ENCODE data around the gene TVP23C.
A peak's percentile ranks its signal among the peaks of the same experiment; 100 is the strongest.

Gene TVP23C

GRCh38 chr17:15510361-15510760, 52.9 kb downstream of the TVP23C start:
- 29% methylated on average over 3 of the region's 3 CpGs for WGBS
- no peak overlapping the region for H3K4me3 ChIP-seq (ENCODE audit: insufficient read depth in 1 of 2, low read depth in 1 of 2, low read length in 2 of 2)

GRCh38 chr17:15509095-15509494, 54.2 kb downstream of the TVP23C start:
- DNase-seq: no peak
- H3K4me1 ChIP-seq (ENCODE audit: control insufficient read depth, insufficient read depth, low read depth, low read length): peaks cover 4% of the 10 kb centered on the region
- no peak overlapping the region for H2BK5ac ChIP-seq (ENCODE audit: low read depth, low read length, poor library complexity, severe bottlenecking)
- no peak overlapping the region for H2BK120ac ChIP-seq (ENCODE audit: low read depth, low read length)
- H3K9ac ChIP-seq (ENCODE audit: low read length): no peak overlapping the region
- H3K4me3 ChIP-seq (ENCODE audit: insufficient read depth in 1 of 2, low read depth in 1 of 2, low read length in 2 of 2): no peak overlapping the region
- H3K9me3 ChIP-seq (ENCODE audit: control insufficient read depth, low read length): no peaks in the 10 kb centered on the region
- no peak overlapping the region for H4K91ac ChIP-seq (ENCODE audit: low read length)
- no peak overlapping the region for H2AFZ ChIP-seq (ENCODE audit: low read depth, low read length)
- H2AK5ac ChIP-seq (ENCODE audit: low read length, severe bottlenecking): no peak overlapping the region
- H3K14ac ChIP-seq (ENCODE audit: low read length in 2 of 2): no peak overlapping the region
- no peak overlapping the region for H3K23ac ChIP-seq (ENCODE audit: low read length in 2 of 2)
- H3K27ac ChIP-seq (ENCODE audit: low read length, poor library complexity, severe bottlenecking): no peak overlapping the region
- H4K8ac ChIP-seq (ENCODE audit: low read length): no peak overlapping the region
- H2BK15ac ChIP-seq (ENCODE audit: low read depth, poor library complexity, severe bottlenecking): no peak overlapping the region
- 98% methylated on average over 5 of the region's 5 CpGs for WGBS
- H3K36me3 ChIP-seq (ENCODE audit: control insufficient read depth in 1 of 2, insufficient read depth in 2 of 2, low read depth in 1 of 2, low read length in 2 of 2): peaks cover 0 to 14% of the 10 kb centered on the region in 2 experiments
- H3K18ac ChIP-seq (ENCODE audit: low read depth in 1 of 2, low read length in 2 of 2): no peak overlapping the region
- H2BK12ac ChIP-seq (ENCODE audit: low read length in 2 of 2): no peak overlapping the region
- no peak overlapping the region for H3K4ac ChIP-seq (ENCODE audit: low read depth in 1 of 2, low read length in 2 of 2)
- no peaks in the 10 kb centered on the region for H3K27me3 ChIP-seq (ENCODE audit: control insufficient read depth in 1 of 2, insufficient read depth in 1 of 2, low read length in 2 of 2)
- H3K4me2 ChIP-seq (ENCODE audit: low read length, poor library complexity, severe bottlenecking): no peak overlapping the region
- peaks cover 12% of the 10 kb centered on the region for H3K79me1 ChIP-seq (replicated peaks; ENCODE audit: low read length, poor library complexity, severe bottlenecking)

More at GRCh38 chr17:15510361-15510760, 52.9 kb downstream of the TVP23C start:
- H3K79me1 ChIP-seq (replicated peaks; ENCODE audit: low read length, poor library complexity, severe bottlenecking): peaks cover 16% of the 10 kb centered on the region
- H2BK12ac ChIP-seq (ENCODE audit: low read length in 2 of 2): no peak overlapping the region
- H3K4ac ChIP-seq (ENCODE audit: low read depth in 1 of 2, low read length in 2 of 2): no peak overlapping the region
- H3K4me2 ChIP-seq (ENCODE audit: low read length, poor library complexity, severe bottlenecking): no peak overlapping the region
- no peaks in the 10 kb centered on the region for H3K9me3 ChIP-seq (ENCODE audit: control insufficient read depth, low read length)
- peaks cover 4% of the 10 kb centered on the region for H3K4me1 ChIP-seq (ENCODE audit: control insufficient read depth, insufficient read depth, low read depth, low read length)
- H2BK15ac ChIP-seq (ENCODE audit: low read depth, poor library complexity, severe bottlenecking): no peak overlapping the region
- H3K27me3 ChIP-seq (ENCODE audit: control insufficient read depth in 1 of 2, insufficient read depth in 1 of 2, low read length in 2 of 2): no peaks in the 10 kb centered on the region
- H2AFZ ChIP-seq (ENCODE audit: low read depth, low read length): no peak overlapping the region
- no peak overlapping the region for H4K8ac ChIP-seq (ENCODE audit: low read length)
- H3K23ac ChIP-seq (ENCODE audit: low read length in 2 of 2): no peak overlapping the region
- DNase-seq: peak; percentile 68
- H2AK5ac ChIP-seq (ENCODE audit: low read length, severe bottlenecking): no peak overlapping the region
- H3K27ac ChIP-seq (ENCODE audit: low read length, poor library complexity, severe bottlenecking): no peak overlapping the region
- H4K91ac ChIP-seq (ENCODE audit: low read length): no peak overlapping the region
- no peak overlapping the region for H3K14ac ChIP-seq (ENCODE audit: low read length in 2 of 2)
- H2BK120ac ChIP-seq (ENCODE audit: low read depth, low read length): no peak overlapping the region
- H2BK5ac ChIP-seq (ENCODE audit: low read depth, low read length, poor library complexity, severe bottlenecking): no peak overlapping the region
- H3K36me3 ChIP-seq (ENCODE audit: control insufficient read depth in 1 of 2, insufficient read depth in 2 of 2, low read depth in 1 of 2, low read length in 2 of 2): peaks cover 5 to 18% of the 10 kb centered on the region in 2 experiments
- H3K9ac ChIP-seq (ENCODE audit: low read length): no peak overlapping the region
- no peak overlapping the region for H3K18ac ChIP-seq (ENCODE audit: low read depth in 1 of 2, low read length in 2 of 2)

GRCh38 chr17:15508466-15508865, 54.8 kb downstream of the TVP23C start:
- Histone ChIP-seq H3K4me3 (ENCODE audit: insufficient read depth in 1 of 2, low read depth in 1 of 2, low read length in 2 of 2) (no peak overlapping the region), H2AK5ac (ENCODE audit: low read length, severe bottlenecking) (no peak overlapping the region), H3K9me3 (ENCODE audit: control insufficient read depth, low read length) (no peaks in the 10 kb centered on the region), H3K36me3 (ENCODE audit: control insufficient read depth in 1 of 2, insufficient read depth in 2 of 2, low read depth in 1 of 2, low read length in 2 of 2) (peaks cover 0 to 11% of the 10 kb centered on the region in 2 experiments), H3K9ac (ENCODE audit: low read length) (no peak overlapping the region), H3K18ac (ENCODE audit: low read depth in 1 of 2, low read length in 2 of 2) (no peak overlapping the region), H4K91ac (ENCODE audit: low read length) (no peak overlapping the region), H3K4me2 (ENCODE audit: low read length, poor library complexity, severe bottlenecking) (no peak overlapping the region), H3K4ac (ENCODE audit: low read depth in 1 of 2, low read length in 2 of 2) (no peak overlapping the region), H3K27me3 (ENCODE audit: control insufficient read depth in 1 of 2, insufficient read depth in 1 of 2, low read length in 2 of 2) (no peaks in the 10 kb centered on the region), H3K27ac (ENCODE audit: low read length, poor library complexity, severe bottlenecking) (no peak overlapping the region), H3K4me1 (ENCODE audit: control insufficient read depth, insufficient read depth, low read depth, low read length) (peaks cover 4% of the 10 kb centered on the region), H3K14ac (ENCODE audit: low read length in 2 of 2) (no peak overlapping the region), H3K79me1 (replicated peaks; ENCODE audit: low read length, poor library complexity, severe bottlenecking) (peaks cover 11% of the 10 kb centered on the region), H4K8ac (ENCODE audit: low read length) (no peak overlapping the region), H3K23ac (ENCODE audit: low read length in 2 of 2) (no peak overlapping the region), H2AFZ (ENCODE audit: low read depth, low read length) (no peak overlapping the region), H2BK120ac (ENCODE audit: low read depth, low read length) (no peak overlapping the region), H2BK5ac (ENCODE audit: low read depth, low read length, poor library complexity, severe bottlenecking) (no peak overlapping the region), H2BK12ac (ENCODE audit: low read length in 2 of 2) (no peak overlapping the region), H2BK15ac (ENCODE audit: low read depth, poor library complexity, severe bottlenecking) (no peak overlapping the region)
- no peak for DNase-seq
- 79% methylated on average over 7 of the region's 7 CpGs for WGBS

- 95% methylated on average over 3 of the region's 3 CpGs for WGBS
Observed at GRCh38 chr17:15507896-15508295, 55.4 kb downstream of the TVP23C start.

More at GRCh38 chr17:15507896-15508295, 55.4 kb downstream of the TVP23C start:
- no peak overlapping the region for H3K9ac ChIP-seq (ENCODE audit: low read length)
- H3K23ac ChIP-seq (ENCODE audit: low read length in 2 of 2): no peak overlapping the region
- H2BK5ac ChIP-seq (ENCODE audit: low read depth, low read length, poor library complexity, severe bottlenecking): no peak overlapping the region
- no peak overlapping the region for H3K4me3 ChIP-seq (ENCODE audit: insufficient read depth in 1 of 2, low read depth in 1 of 2, low read length in 2 of 2)
- H2AK5ac ChIP-seq (ENCODE audit: low read length, severe bottlenecking): no peak overlapping the region
- DNase-seq: no peak
- no peaks in the 10 kb centered on the region for H3K9me3 ChIP-seq (ENCODE audit: control insufficient read depth, low read length)
- H3K4ac ChIP-seq (ENCODE audit: low read depth in 1 of 2, low read length in 2 of 2): no peak overlapping the region
- no peak overlapping the region for H2AFZ ChIP-seq (ENCODE audit: low read depth, low read length)
- H2BK120ac ChIP-seq (ENCODE audit: low read depth, low read length): no peak overlapping the region
- H4K8ac ChIP-seq (ENCODE audit: low read length): no peak overlapping the region
- peaks cover 6% of the 10 kb centered on the region for H3K4me1 ChIP-seq (ENCODE audit: control insufficient read depth, insufficient read depth, low read depth, low read length)
- H3K79me1 ChIP-seq (replicated peaks; ENCODE audit: low read length, poor library complexity, severe bottlenecking): peaks cover 9% of the 10 kb centered on the region
- no peak overlapping the region for H3K14ac ChIP-seq (ENCODE audit: low read length in 2 of 2)
- H2BK12ac ChIP-seq (ENCODE audit: low read length in 2 of 2): no peak overlapping the region
- H4K91ac ChIP-seq (ENCODE audit: low read length): no peak overlapping the region
- no peak overlapping the region for H3K18ac ChIP-seq (ENCODE audit: low read depth in 1 of 2, low read length in 2 of 2)
- no peaks in the 10 kb centered on the region for H3K27me3 ChIP-seq (ENCODE audit: control insufficient read depth in 1 of 2, insufficient read depth in 1 of 2, low read length in 2 of 2)
- peaks cover 0 to 11% of the 10 kb centered on the region in 2 experiments for H3K36me3 ChIP-seq (ENCODE audit: control insufficient read depth in 1 of 2, insufficient read depth in 2 of 2, low read depth in 1 of 2, low read length in 2 of 2)
- H3K4me2 ChIP-seq (ENCODE audit: low read length, poor library complexity, severe bottlenecking): no peak overlapping the region
- no peak overlapping the region for H3K27ac ChIP-seq (ENCODE audit: low read length, poor library complexity, severe bottlenecking)
- no peak overlapping the region for H2BK15ac ChIP-seq (ENCODE audit: low read depth, poor library complexity, severe bottlenecking)

All from mesenchymal stem cell (in vitro differentiated cells and primary cell).